ENCODE data around the gene TRABD. TPM values are rescaled to one million over a fixed set of nuclear protein-coding genes. Genes with fewer than 3 reads are reported as not detected.
"Not testable (repeated sequence)": the region's sequence is repeated elsewhere in the genome, so short reads cannot be mapped to it uniquely, and the experiment has no call there.

Gene TRABD
- total and polyA plus RNA-seq, 2 donors from 2014 or later = 34.2 to 56.3 TPM

- Histone ChIP-seq H3K27ac (ENCODE audit: low read depth in 2 of 2, low read length in 2 of 2) (no peak overlapping the region), H3K27me3 (ENCODE audit: control insufficient read depth, insufficient read depth, low read length) (no peaks in the 10 kb centered on the region), H3K9ac (ENCODE audit: low read length in 3 of 3) (no peak overlapping the region), H3K4me1 (ENCODE audit: control insufficient read depth in 2 of 3, insufficient read depth in 2 of 3, low read depth in 1 of 3, low read length in 3 of 3) (peaks cover 0 to 6% (median 0%) of the 10 kb centered on the region in 3 donors), H3K36me3 (ENCODE audit: control insufficient read depth in 2 of 3, insufficient read depth in 3 of 3, low read length in 3 of 3) (no peaks in the 10 kb centered on the region), H3K4me3 (ENCODE audit: low read length in 3 of 3) (no peak overlapping the region), H3K9me3 (ENCODE audit: control insufficient read depth in 2 of 3, insufficient read depth in 1 of 3, low read length in 3 of 3) (no peaks in the 10 kb centered on the region)
- no peak for FAIRE-seq
- intact Hi-C loops (cut with DNase I) = no loop called here
- DNase-seq = no peak
- no peak for TF ChIP-seq CTCF (IDR thresholded peaks at IDR 0.05; ENCODE audit: borderline replicate concordance, extremely low read depth, insufficient read depth)
Observed at GRCh38 chr22:50144005-50144614, 41.6 kb upstream of the TRABD start.

- H3K9me3 ChIP-seq (ENCODE audit: control insufficient read depth in 2 of 3, insufficient read depth in 1 of 3, low read length in 3 of 3) = no peaks in the 10 kb centered on the region
- H3K9ac ChIP-seq (ENCODE audit: low read length in 3 of 3) = no peak overlapping the region
- no peak for FAIRE-seq
- H3K27me3 ChIP-seq (ENCODE audit: control insufficient read depth, insufficient read depth, low read length) = no peaks in the 10 kb centered on the region
- DNase-seq = peak in 2 of 5 donors; percentile 19 to 76
- intact Hi-C loops (cut with DNase I) = loop anchor here (5.0 kb wide), 1 partner anchor 66 kb away; no protein-coding TSS in a partner anchor
- peaks cover 0 to 6% (median 0%) of the 10 kb centered on the region in 3 donors for H3K4me1 ChIP-seq (ENCODE audit: control insufficient read depth in 2 of 3, insufficient read depth in 2 of 3, low read depth in 1 of 3, low read length in 3 of 3)
- no peaks in the 10 kb centered on the region for H3K36me3 ChIP-seq (ENCODE audit: control insufficient read depth in 2 of 3, insufficient read depth in 3 of 3, low read length in 3 of 3)
- no peak overlapping the region for H3K27ac ChIP-seq (ENCODE audit: low read depth in 2 of 2, low read length in 2 of 2)
- no peak for TF ChIP-seq CTCF (IDR thresholded peaks at IDR 0.05; ENCODE audit: borderline replicate concordance, extremely low read depth, insufficient read depth)
- no peak overlapping the region for H3K4me3 ChIP-seq (ENCODE audit: low read length in 3 of 3)
Observed at GRCh38 chr22:50145721-50146438, 39.8 kb upstream of the TRABD start.

GRCh38 chr22:50146439-50147238 lies 39.1 kb upstream of the TRABD start:
- peak; percentile 76 to 84 (median 79) for DNase-seq
- intact Hi-C loops (cut with DNase I) = loop anchor here (5.0 kb wide), 1 partner anchor 66 kb away; no protein-coding TSS in a partner anchor
- peak; percentile 45 for FAIRE-seq

GRCh38 chr22:50147258-50148165 lies 38.2 kb upstream of the TRABD start:
- H3K27me3 ChIP-seq (ENCODE audit: control insufficient read depth, insufficient read depth, low read length) = not testable (repeated sequence)

More at GRCh38 chr22:50146439-50147238, 39.1 kb upstream of the TRABD start:
- peaks cover 0 to 6% (median 0%) of the 10 kb centered on the region in 3 donors for H3K4me1 ChIP-seq (ENCODE audit: control insufficient read depth in 2 of 3, insufficient read depth in 2 of 3, low read depth in 1 of 3, low read length in 3 of 3)
- no peak overlapping the region for H3K27ac ChIP-seq (ENCODE audit: low read depth in 2 of 2, low read length in 2 of 2)
- no peaks in the 10 kb centered on the region for H3K9me3 ChIP-seq (ENCODE audit: control insufficient read depth in 2 of 3, insufficient read depth in 1 of 3, low read length in 3 of 3)
- H3K4me3 ChIP-seq (ENCODE audit: low read length in 3 of 3) = no peak overlapping the region
- peak; percentile 87 for TF ChIP-seq CTCF (IDR thresholded peaks at IDR 0.05; ENCODE audit: borderline replicate concordance, extremely low read depth, insufficient read depth)
- H3K36me3 ChIP-seq (ENCODE audit: control insufficient read depth in 2 of 3, insufficient read depth in 3 of 3, low read length in 3 of 3) = no peaks in the 10 kb centered on the region
- no peaks in the 10 kb centered on the region for H3K27me3 ChIP-seq (ENCODE audit: control insufficient read depth, insufficient read depth, low read length)
- H3K9ac ChIP-seq (ENCODE audit: low read length in 3 of 3) = no peak overlapping the region

More at GRCh38 chr22:50147258-50148165, 38.2 kb upstream of the TRABD start:
- not testable (repeated sequence) for FAIRE-seq; H3K9ac ChIP-seq (ENCODE audit: low read length in 3 of 3); DNase-seq; H3K9me3 ChIP-seq (ENCODE audit: control insufficient read depth in 2 of 3, insufficient read depth in 1 of 3, low read length in 3 of 3); H3K36me3 ChIP-seq (ENCODE audit: control insufficient read depth in 2 of 3, insufficient read depth in 3 of 3, low read length in 3 of 3); H3K27ac ChIP-seq (ENCODE audit: low read depth in 2 of 2, low read length in 2 of 2); H3K4me3 ChIP-seq (ENCODE audit: low read length in 3 of 3); H3K4me1 ChIP-seq (ENCODE audit: control insufficient read depth in 2 of 3, insufficient read depth in 2 of 3, low read depth in 1 of 3, low read length in 3 of 3)
- intact Hi-C loops (cut with DNase I) = loop anchor here (5.0 kb wide), 1 partner anchor 65 kb away; no protein-coding TSS in a partner anchor

Measured in kidney (tissue), 14 donors.